HCT116 (cell line): ENCODE data around the gene IL2RG. TPM values are rescaled to one million over a fixed set of nuclear protein-coding genes. Genes with fewer than 3 reads are reported as not detected.

Source experiments
- ATAC-seq: fragments of 200-7000 bp; cut with Tn5 transposase; 2 replicates; pipeline ENCODE4 v1.9.1; 2020; ENCODE audit warnings: mild to moderate bottlenecking, moderate library complexity
- Bru-seq: library from RNA; stranded (reverse); fragments of 400-500 nt; gene quantifications from one replicate; lab custom pipeline; 2021; lab: Mats Ljungman, UMichigan
- BruChase-seq, 2 experiments: library from RNA; stranded (reverse); fragments of 400-500 nt; gene quantifications; one replicate each; lab custom pipeline; 2021; lab: Mats Ljungman, UMichigan
- BruUV-seq: library from RNA; stranded (reverse); fragments of 400-500 nt; replicated peaks from 2 replicates; lab custom pipeline; 2021; lab: Mats Ljungman, UMichigan
- CTCF ChIA-PET: fragments of 300-600 bp; sonication (Branson Sonifier 250); formaldehyde crosslinking; loops from one replicate; lab custom pipeline; 2021; ENCODE audit warnings: antibody characterized with exemption; lab: Charles Lee
- POLR2A ChIA-PET: fragments of 300-600, 350-600 bp; sonication (Branson Sonifier 250); formaldehyde crosslinking; loops from one replicate; lab custom pipeline; 2021; ENCODE audit warnings: antibody characterized with exemption; lab: Charles Lee
- RAD21 ChIA-PET, 2 experiments: fragments of 300-600 bp; sonication (Branson Sonifier 250); formaldehyde crosslinking; loops; one replicate each; lab custom pipeline; 2023; ENCODE audit warnings: low total read pairs in 2 of 2; ENCODE audit not compliant: uncharacterized antibody in 2 of 2, unreplicated experiment in 2 of 2, low non-redundant PET in 1 of 2; lab: Charles Lee
- DNase-seq: peaks from one replicate; pipeline ENCODE4 v3.0.0-alpha.2; 2010; ENCODE audit warnings: low read depth, low spot score
- H2AFZ ChIP-seq: fragments of 200-600 bp; shearing (Covaris generic), sonication (generic); 2 replicates; pipeline ENCODE4 v1.6.1; 2017; ENCODE audit warnings: low read depth, mixed run types, mixed read lengths, antibody characterized with exemption, low read length; ENCODE audit not compliant: poor library complexity, severe bottlenecking
- H3K27ac ChIP-seq: 2 replicates; pipeline ENCODE4 v1.5.1; 2012; ENCODE audit warnings: low read depth, low read length
- H3K27me3 ChIP-seq: fragments of 200-600 bp; sonication (generic); 2 replicates; pipeline ENCODE4 v1.6.1; 2016; ENCODE audit warnings: mixed run types, low read length, mixed read lengths; ENCODE audit not compliant: insufficient read depth
- H3K36me3 ChIP-seq, 2 experiments: fragments of 200-500 bp in 1 of 2; fragments of 200-600 bp in 1 of 2; sonication (Bioruptor generic) in 1 of 2; sonication (generic) in 1 of 2; 2 replicates each; pipeline versions ENCODE4 v1.5.1 to v1.6.1; 2014 to 2016; ENCODE audit warnings: low read length in 2 of 2, inconsistent platforms in 1 of 2, mixed read lengths in 1 of 2, mixed run types in 1 of 2; ENCODE audit not compliant: insufficient read depth in 2 of 2, control insufficient read depth in 1 of 2
- H3K4me1 ChIP-seq, 2 experiments: fragments of 200-600 bp in 1 of 2; sonication (generic) in 1 of 2; 2 replicates each; pipeline versions ENCODE4 v1.5.1 to v1.6.1; 2012 to 2017; ENCODE audit warnings: low read length in 2 of 2, inconsistent platforms in 1 of 2, mild to moderate bottlenecking in 1 of 2, mixed read lengths in 1 of 2, mixed run types in 1 of 2, moderate library complexity in 1 of 2; ENCODE audit not compliant: insufficient read depth in 2 of 2, control insufficient read depth in 1 of 2
- H3K4me2 ChIP-seq: fragments of 200-600 bp; sonication (generic); 2 replicates; pipeline ENCODE4 v1.6.1; 2017; ENCODE audit warnings: mixed run types, low read length, mixed read lengths
- H3K4me3 ChIP-seq, 2 experiments: fragments of 200-600 bp in 1 of 2; sonication (generic) in 1 of 2; replicated peaks in 1 of 2; 2 replicates each; pipeline ENCODE4 v1.5.1; 2011 to 2016; ENCODE audit warnings: low read length in 2 of 2, control low read depth in 1 of 2, low read depth in 1 of 2, mild to moderate bottlenecking in 1 of 2, mixed read lengths in 1 of 2, mixed run types in 1 of 2
- H3K79me2 ChIP-seq: fragments of 200-600 bp; sonication (generic); 2 replicates; pipeline ENCODE4 v1.6.1; 2017; ENCODE audit warnings: mild to moderate bottlenecking, mixed run types, low read length, moderate library complexity, mixed read lengths; ENCODE audit not compliant: insufficient read depth
- H3K9ac ChIP-seq: fragments of 200-600 bp; sonication (generic); 2 replicates; pipeline ENCODE4 v1.6.1; 2016; ENCODE audit warnings: low read length, mixed read lengths
- H3K9me2 ChIP-seq: fragments of 200-600 bp; sonication (generic), shearing (Covaris generic); 2 replicates; pipeline ENCODE4 v1.6.1; 2017; ENCODE audit warnings: mixed run types, mild to moderate bottlenecking, moderate library complexity; ENCODE audit not compliant: insufficient read depth
- H3K9me3 ChIP-seq, 2 experiments: fragments of 200-500 bp in 1 of 2; fragments of 200-600 bp in 1 of 2; sonication (Bioruptor generic) in 1 of 2; sonication (generic) in 1 of 2; 2 replicates each; pipeline ENCODE4 v1.6.1; 2014 to 2017; ENCODE audit warnings: low read length in 2 of 2, mixed read lengths in 2 of 2, inconsistent platforms in 1 of 2, low read depth in 1 of 2, mild to moderate bottlenecking in 1 of 2, mixed run types in 1 of 2, moderate library complexity in 1 of 2; ENCODE audit not compliant: control insufficient read depth in 1 of 2, insufficient read depth in 1 of 2
- H4K20me1 ChIP-seq: fragments of 200-600 bp; sonication (generic), shearing (Covaris generic); 2 replicates; pipeline ENCODE4 v1.6.1; 2017; ENCODE audit warnings: mixed run types, mild to moderate bottlenecking, moderate library complexity; ENCODE audit not compliant: insufficient read depth
- CBX3 ChIP-seq: IDR thresholded peaks from 2 replicates; pipeline ENCODE4 v1.6.1; 2012; ENCODE audit warnings: low read depth
- CTCF ChIP-seq, 3 experiments: fragments of 200-600 bp in 1 of 3; sonication (generic) in 1 of 3; IDR thresholded peaks in 2 of 3; conservative IDR thresholded peaks in 1 of 3; 2 replicates each; pipeline ENCODE4 v1.5.1; 2012 to 2017; ENCODE audit warnings: low read depth in 2 of 3, low read length in 2 of 3, antibody characterized with exemption in 1 of 3, borderline replicate concordance in 1 of 3, control low read depth in 1 of 3, mild to moderate bottlenecking in 1 of 3, mixed read lengths in 1 of 3, mixed run types in 1 of 3, moderate library complexity in 1 of 3; ENCODE audit not compliant: insufficient read depth in 1 of 3
- EGR1 ChIP-seq: IDR thresholded peaks from 2 replicates; pipeline ENCODE4 v1.6.1; 2012; ENCODE audit warnings: low read depth
- ELF1 ChIP-seq: IDR thresholded peaks from 2 replicates; pipeline ENCODE4 v1.6.1; 2012; ENCODE audit warnings: low read depth, borderline replicate concordance
- EZH2 ChIP-seq: fragments of 200-600 bp; sonication (generic); IDR thresholded peaks from 2 replicates; pipeline ENCODE4 v1.6.1; 2017; ENCODE audit warnings: antibody characterized with exemption, mixed run types
- FOSL1 ChIP-seq: IDR thresholded peaks from 2 replicates; pipeline ENCODE4 v1.6.1; 2012; ENCODE audit warnings: low read depth
- JUND ChIP-seq: IDR thresholded peaks from 2 replicates; pipeline ENCODE4 v1.6.1; 2012
- MAX ChIP-seq: IDR thresholded peaks from 2 replicates; pipeline ENCODE4 v1.6.1; 2012
- POLR2A ChIP-seq: IDR thresholded peaks from 2 replicates; pipeline ENCODE4 v1.7.0; 2011; ENCODE audit warnings: borderline replicate concordance; ENCODE audit not compliant: insufficient read depth, insufficient read length; ENCODE audit errors: extremely low read depth
- POLR2AphosphoS5 ChIP-seq: IDR thresholded peaks from 2 replicates; pipeline ENCODE4 v1.6.1; 2011; ENCODE audit warnings: mild to moderate bottlenecking, low read depth, low read length, moderate library complexity
- RAD21 ChIP-seq: IDR thresholded peaks from 2 replicates; pipeline ENCODE4 v1.6.1; 2012; ENCODE audit warnings: low read depth, mild to moderate bottlenecking
- SIN3A ChIP-seq: IDR thresholded peaks from 2 replicates; pipeline ENCODE4 v1.6.1; 2012; ENCODE audit warnings: low read depth
- SP1 ChIP-seq: IDR thresholded peaks from 2 replicates; pipeline ENCODE4 v1.6.1; 2012; ENCODE audit warnings: low read depth
- TCF7L2 ChIP-seq: IDR thresholded peaks from 2 replicates; pipeline ENCODE4 v1.7.0; 2011; ENCODE audit warnings: borderline replicate concordance, inconsistent platforms; ENCODE audit not compliant: insufficient read depth, insufficient read length; ENCODE audit errors: extremely low read depth
- ZFX ChIP-seq: fragments of 450-650 bp; IDR thresholded peaks from 2 replicates; pipeline ENCODE4 v1.6.1; 2017
- ZNF274 ChIP-seq: fragments of 200-500 bp; sonication (Bioruptor generic); IDR thresholded peaks from 2 replicates; pipeline ENCODE4 v1.6.1; 2014; ENCODE audit warnings: mild to moderate bottlenecking, low read depth, low read length, inconsistent platforms
- intact Hi-C: fragments of 100-400 bp; cut with micrococcal nuclease; formaldehyde crosslinking; loops from 2 replicates; pipeline ENCODE4 v1.10.0; 2022
- long read RNA-seq: library from polyadenylated mRNA; unstranded; transcript quantifications from one replicate; pipeline ENCODE4 v2.0.0, GENCODE V29; 2021; ENCODE audit not compliant: unreplicated experiment
- polyA plus RNA-seq: library from polyadenylated mRNA; unstranded; fragments of >200 nt; gene quantifications from 2 replicates; pipeline ENCODE4 v1.2.1, GENCODE V29; 2012; ENCODE audit warnings: missing spikeins
- total RNA-seq: library from RNA; stranded (reverse); gene quantifications from one replicate; pipeline ENCODE4 v1.2.1, GENCODE V29; 2021; ENCODE audit not compliant: unreplicated experiment
- TF ChIP-seq, protein P1 (sequence below): IDR thresholded peaks from 2 replicates; pipeline ENCODE4 v1.6.1; 2012; ENCODE audit warnings: low read depth
- TF ChIP-seq, protein P2 (sequence below): IDR thresholded peaks from 2 replicates; pipeline ENCODE4 v1.6.1; 2011; ENCODE audit warnings: mild to moderate bottlenecking, low read length, moderate library complexity; ENCODE audit not compliant: insufficient replicate concordance; ENCODE audit errors: extremely low read depth

The IL2RG gene
- total RNA-seq (0.64 TPM), Bru-seq, nascent RNA (not detected), BruChase-seq, experiment 1, labeled RNA remaining after a 6-hour chase (not detected), BruChase-seq, experiment 2, labeled RNA remaining after a 2-hour chase (not detected)
- 0.07 TPM in 1 of 2 replicates, not detected in the other for polyA plus RNA-seq
- long read RNA-seq: 0 reads

GRCh38 chrX:71111141-71111843 is at the start of gene IL2RG:
Gene IL2RG, minus strand, starts transcription at chrX:71111577. Its CDS starts 38 bp downstream, at chrX:71111539.
- Histone ChIP-seq H3K36me3 (no peaks in the 10 kb centered on the region), H3K27me3 (no peaks in the 10 kb centered on the region), H3K9me2 (no peaks in the 10 kb centered on the region), H3K4me3 (no peak within 1 kb of the TSS), H3K79me2 (no peaks in the 10 kb centered on the region), H4K20me1 (no peaks in the 10 kb centered on the region), H3K4me2 (no peak within 1 kb of the TSS), H3K9ac (no peak within 1 kb of the TSS), H3K9me3 (no peaks in the 10 kb centered on the region), H2AFZ (no peak within 1 kb of the TSS), H3K4me1 (peaks cover 0 to 2% of the 10 kb centered on the region in 2 experiments; a peak in 1 of 4 replicates), H3K27ac (no peak within 1 kb of the TSS)
- POLR2A ChIA-PET: no interaction called here
- no peak for TF ChIP-seq POLR2A
- no peak for TF ChIP-seq CBX3
- TF ChIP-seq EGR1: no peak
- TF ChIP-seq RAD21: no peak
- TF ChIP-seq, protein P1, sequence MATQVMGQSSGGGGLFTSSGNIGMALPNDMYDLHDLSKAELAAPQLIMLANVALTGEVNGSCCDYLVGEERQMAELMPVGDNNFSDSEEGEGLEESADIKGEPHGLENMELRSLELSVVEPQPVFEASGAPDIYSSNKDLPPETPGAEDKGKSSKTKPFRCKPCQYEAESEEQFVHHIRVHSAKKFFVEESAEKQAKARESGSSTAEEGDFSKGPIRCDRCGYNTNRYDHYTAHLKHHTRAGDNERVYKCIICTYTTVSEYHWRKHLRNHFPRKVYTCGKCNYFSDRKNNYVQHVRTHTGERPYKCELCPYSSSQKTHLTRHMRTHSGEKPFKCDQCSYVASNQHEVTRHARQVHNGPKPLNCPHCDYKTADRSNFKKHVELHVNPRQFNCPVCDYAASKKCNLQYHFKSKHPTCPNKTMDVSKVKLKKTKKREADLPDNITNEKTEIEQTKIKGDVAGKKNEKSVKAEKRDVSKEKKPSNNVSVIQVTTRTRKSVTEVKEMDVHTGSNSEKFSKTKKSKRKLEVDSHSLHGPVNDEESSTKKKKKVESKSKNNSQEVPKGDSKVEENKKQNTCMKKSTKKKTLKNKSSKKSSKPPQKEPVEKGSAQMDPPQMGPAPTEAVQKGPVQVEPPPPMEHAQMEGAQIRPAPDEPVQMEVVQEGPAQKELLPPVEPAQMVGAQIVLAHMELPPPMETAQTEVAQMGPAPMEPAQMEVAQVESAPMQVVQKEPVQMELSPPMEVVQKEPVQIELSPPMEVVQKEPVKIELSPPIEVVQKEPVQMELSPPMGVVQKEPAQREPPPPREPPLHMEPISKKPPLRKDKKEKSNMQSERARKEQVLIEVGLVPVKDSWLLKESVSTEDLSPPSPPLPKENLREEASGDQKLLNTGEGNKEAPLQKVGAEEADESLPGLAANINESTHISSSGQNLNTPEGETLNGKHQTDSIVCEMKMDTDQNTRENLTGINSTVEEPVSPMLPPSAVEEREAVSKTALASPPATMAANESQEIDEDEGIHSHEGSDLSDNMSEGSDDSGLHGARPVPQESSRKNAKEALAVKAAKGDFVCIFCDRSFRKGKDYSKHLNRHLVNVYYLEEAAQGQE: no peak
- no peak for TF ChIP-seq CTCF (IDR thresholded peaks at IDR 0.05 in 2 of 3, conservative IDR thresholded peaks at IDR 0.05 in 1 of 3; ENCODE audit: borderline replicate concordance in 1 of 3, insufficient read depth in 1 of 3, low read depth in 2 of 3, low read length in 2 of 3)
- TF ChIP-seq JUND: no peak
- TF ChIP-seq ZNF274: no peak
- no peak for TF ChIP-seq ZFX
- TF ChIP-seq ELF1: no peak
- no peak for TF ChIP-seq POLR2AphosphoS5
- no peak for TF ChIP-seq TCF7L2
- no peak for TF ChIP-seq MAX
- TF ChIP-seq FOSL1: no peak
- no peak for TF ChIP-seq SIN3A
- TF ChIP-seq, protein P2, sequence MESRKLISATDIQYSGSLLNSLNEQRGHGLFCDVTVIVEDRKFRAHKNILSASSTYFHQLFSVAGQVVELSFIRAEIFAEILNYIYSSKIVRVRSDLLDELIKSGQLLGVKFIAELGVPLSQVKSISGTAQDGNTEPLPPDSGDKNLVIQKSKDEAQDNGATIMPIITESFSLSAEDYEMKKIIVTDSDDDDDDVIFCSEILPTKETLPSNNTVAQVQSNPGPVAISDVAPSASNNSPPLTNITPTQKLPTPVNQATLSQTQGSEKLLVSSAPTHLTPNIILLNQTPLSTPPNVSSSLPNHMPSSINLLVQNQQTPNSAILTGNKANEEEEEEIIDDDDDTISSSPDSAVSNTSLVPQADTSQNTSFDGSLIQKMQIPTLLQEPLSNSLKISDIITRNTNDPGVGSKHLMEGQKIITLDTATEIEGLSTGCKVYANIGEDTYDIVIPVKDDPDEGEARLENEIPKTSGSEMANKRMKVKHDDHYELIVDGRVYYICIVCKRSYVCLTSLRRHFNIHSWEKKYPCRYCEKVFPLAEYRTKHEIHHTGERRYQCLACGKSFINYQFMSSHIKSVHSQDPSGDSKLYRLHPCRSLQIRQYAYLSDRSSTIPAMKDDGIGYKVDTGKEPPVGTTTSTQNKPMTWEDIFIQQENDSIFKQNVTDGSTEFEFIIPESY: no peak
- no peak for TF ChIP-seq SP1
- no peak for TF ChIP-seq EZH2
- no peak for ATAC-seq
- no TSS peak for BruUV-seq
- intact Hi-C loops: no loop called here
- no peak for DNase-seq
- RAD21 ChIA-PET: no interaction called here
- CTCF ChIA-PET: no interaction called here
